Type B pancreatic cell (in vitro differentiated cells): Measurements from ENCODE around the gene SLC16A6. TPM values are rescaled to one million over a fixed set of nuclear protein-coding genes. Genes with fewer than 3 reads are reported as not detected.
A peak's percentile ranks its signal among the peaks of the same experiment; 100 is the strongest.
"Not testable (repeated sequence)": the region's sequence is repeated elsewhere in the genome, so short reads cannot be mapped to it uniquely, and the experiment has no call there.

Experiments
- DNase-seq: peaks from one replicate; pipeline ENCODE4 v3.0.0; 2021; ENCODE audit warnings: mixed read lengths; ENCODE audit not compliant: unreplicated experiment; ENCODE audit errors: extremely low spot score
- H3K27ac Mint-ChIP-seq: 2 replicates; pipeline ENCODE4 v1.8.0; 2021; ENCODE audit warnings: mild to moderate bottlenecking, mixed read lengths
- H3K27me3 Mint-ChIP-seq: 2 replicates; pipeline ENCODE4 v1.8.0; 2021; ENCODE audit warnings: mixed read lengths
- H3K36me3 Mint-ChIP-seq: 2 replicates; pipeline ENCODE4 v1.8.0; 2021; ENCODE audit warnings: mixed read lengths
- H3K4me1 Mint-ChIP-seq: one replicate; pipeline ENCODE4 v1.8.0; 2021; ENCODE audit warnings: mixed read lengths; ENCODE audit not compliant: unreplicated experiment
- H3K4me3 Mint-ChIP-seq: 2 replicates; pipeline ENCODE4 v1.8.0; 2021; ENCODE audit warnings: mild to moderate bottlenecking, mixed read lengths
- H3K9me3 Mint-ChIP-seq: 2 replicates; pipeline ENCODE4 v1.8.0; 2021; ENCODE audit warnings: mixed read lengths
- long read RNA-seq: library from polyadenylated mRNA; unstranded; transcript quantifications from one replicate; pipeline ENCODE4 v2.0.0, GENCODE V29; 2020
- total RNA-seq: library from RNA; stranded (reverse); gene quantifications from 2 replicates; pipeline ENCODE4 v1.2.1, GENCODE V29; 2021; ENCODE audit warnings: low replicate concordance
- TF ChIP-seq, protein P1 (sequence below): fragments of 200-600 bp; sonication (generic); conservative IDR thresholded peaks from 2 replicates; pipeline ENCODE4 v1.5.0; 2021; ENCODE audit warnings: antibody characterized with exemption, mild to moderate bottlenecking

SLC16A6 gene, protein sequence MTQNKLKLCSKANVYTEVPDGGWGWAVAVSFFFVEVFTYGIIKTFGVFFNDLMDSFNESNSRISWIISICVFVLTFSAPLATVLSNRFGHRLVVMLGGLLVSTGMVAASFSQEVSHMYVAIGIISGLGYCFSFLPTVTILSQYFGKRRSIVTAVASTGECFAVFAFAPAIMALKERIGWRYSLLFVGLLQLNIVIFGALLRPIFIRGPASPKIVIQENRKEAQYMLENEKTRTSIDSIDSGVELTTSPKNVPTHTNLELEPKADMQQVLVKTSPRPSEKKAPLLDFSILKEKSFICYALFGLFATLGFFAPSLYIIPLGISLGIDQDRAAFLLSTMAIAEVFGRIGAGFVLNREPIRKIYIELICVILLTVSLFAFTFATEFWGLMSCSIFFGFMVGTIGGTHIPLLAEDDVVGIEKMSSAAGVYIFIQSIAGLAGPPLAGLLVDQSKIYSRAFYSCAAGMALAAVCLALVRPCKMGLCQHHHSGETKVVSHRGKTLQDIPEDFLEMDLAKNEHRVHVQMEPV
- 0.67 and 1.6 TPM in 2 replicates for total RNA-seq
- long read RNA-seq, partial matches to known transcripts: 0 of 1 reads
- long read RNA-seq, other reads (novel, unspliced or antisense): 1 of 1 reads

DNA sequence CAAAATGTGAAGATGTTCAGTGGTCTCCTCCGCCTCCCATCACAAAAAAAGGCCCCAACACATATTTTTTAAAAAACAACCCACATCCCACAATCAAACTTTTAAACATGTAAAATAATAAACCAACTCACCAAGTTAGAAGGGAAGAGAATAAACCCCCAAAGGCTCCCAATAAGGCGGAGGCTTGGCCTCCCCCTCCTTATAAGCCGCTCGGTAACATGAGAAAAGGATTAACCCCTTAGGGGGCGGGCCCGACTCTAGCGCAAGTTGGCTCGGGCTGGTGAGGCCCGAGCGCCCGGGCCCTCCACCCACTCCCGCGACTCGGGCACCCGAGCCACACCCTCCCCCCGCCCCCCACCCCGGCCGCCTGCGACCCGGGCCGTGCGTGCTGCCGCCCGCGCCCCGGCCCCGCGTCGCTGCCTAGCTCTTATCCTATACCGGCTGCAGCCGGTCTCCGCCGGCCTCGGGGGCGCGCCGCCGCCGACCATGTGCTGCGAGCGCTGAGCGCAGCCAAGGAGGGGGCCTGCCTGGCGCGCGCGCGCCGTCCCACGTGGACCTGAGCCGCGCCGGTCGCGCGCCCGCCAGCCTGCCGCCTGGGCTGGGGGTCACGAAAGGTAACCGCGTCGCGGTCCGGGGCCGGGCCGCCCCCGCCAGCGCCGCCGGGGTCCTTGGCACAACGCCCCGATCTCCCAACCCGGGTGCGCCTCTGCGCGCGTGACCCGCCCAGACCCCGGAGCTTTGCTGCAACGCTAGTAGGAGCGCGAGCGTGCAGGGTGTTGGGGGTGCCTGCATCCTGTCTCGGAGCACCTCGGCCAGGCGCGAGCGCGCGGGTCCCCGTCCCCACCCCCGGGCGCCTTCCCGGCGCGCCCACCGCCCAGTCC lies at the start of gene SLC16A6, which contains the start of gene ARSG:
Gene SLC16A6 (minus strand): TSS at position 173 of the 881 bp plus-strand sequence. CDS start 12,807 bp downstream, outside the sequence.
Gene ARSG (plus strand): TSS at position 541 of the 881 bp plus-strand sequence. CDS start 15,999 bp downstream, outside the sequence.
- peak within 1 kb of the TSS; percentile 83 for H3K27ac Mint-ChIP-seq
- peaks cover 11% of the 10 kb centered on the region for H3K4me1 Mint-ChIP-seq
- H3K9me3 Mint-ChIP-seq: no peaks in the 10 kb centered on the region

DNA sequence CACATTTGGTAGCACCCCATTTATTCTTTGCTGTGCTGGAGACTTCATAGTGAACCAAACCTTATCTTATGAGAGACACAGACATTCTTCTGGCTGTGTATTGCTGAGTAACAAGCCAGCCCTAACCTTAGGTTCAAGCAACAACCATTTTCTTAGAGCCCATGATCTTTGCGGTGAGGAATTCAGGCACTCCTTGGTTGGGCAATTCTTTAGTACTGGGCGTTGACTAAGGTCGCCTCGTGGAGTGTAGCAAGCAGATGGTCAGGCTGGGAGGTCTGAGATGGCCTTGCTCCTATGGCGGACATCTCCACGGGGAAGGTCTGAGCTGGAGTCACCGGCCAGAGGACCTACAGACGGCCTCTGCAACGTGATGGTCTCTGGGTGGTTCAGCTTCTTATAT lies 43.5 kb upstream of the SLC16A6 start:
- Mint-ChIP-seq H3K4me3 (no peak overlapping the region), H3K36me3 (no peaks in the 10 kb centered on the region), H3K27ac (no peak overlapping the region), H3K9me3 (peaks cover 4% of the 10 kb centered on the region), H3K27me3 (no peaks in the 10 kb centered on the region), H3K4me1 (peaks cover 2% of the 10 kb centered on the region)
- TF ChIP-seq, protein P1, sequence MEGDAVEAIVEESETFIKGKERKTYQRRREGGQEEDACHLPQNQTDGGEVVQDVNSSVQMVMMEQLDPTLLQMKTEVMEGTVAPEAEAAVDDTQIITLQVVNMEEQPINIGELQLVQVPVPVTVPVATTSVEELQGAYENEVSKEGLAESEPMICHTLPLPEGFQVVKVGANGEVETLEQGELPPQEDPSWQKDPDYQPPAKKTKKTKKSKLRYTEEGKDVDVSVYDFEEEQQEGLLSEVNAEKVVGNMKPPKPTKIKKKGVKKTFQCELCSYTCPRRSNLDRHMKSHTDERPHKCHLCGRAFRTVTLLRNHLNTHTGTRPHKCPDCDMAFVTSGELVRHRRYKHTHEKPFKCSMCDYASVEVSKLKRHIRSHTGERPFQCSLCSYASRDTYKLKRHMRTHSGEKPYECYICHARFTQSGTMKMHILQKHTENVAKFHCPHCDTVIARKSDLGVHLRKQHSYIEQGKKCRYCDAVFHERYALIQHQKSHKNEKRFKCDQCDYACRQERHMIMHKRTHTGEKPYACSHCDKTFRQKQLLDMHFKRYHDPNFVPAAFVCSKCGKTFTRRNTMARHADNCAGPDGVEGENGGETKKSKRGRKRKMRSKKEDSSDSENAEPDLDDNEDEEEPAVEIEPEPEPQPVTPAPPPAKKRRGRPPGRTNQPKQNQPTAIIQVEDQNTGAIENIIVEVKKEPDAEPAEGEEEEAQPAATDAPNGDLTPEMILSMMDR: no peak
- DNase-seq: no peak

More for the DNA sequence above, at the start of gene SLC16A6, which contains the start of gene ARSG:
- peak within 1 kb of the TSS; percentile 94 for H3K4me3 Mint-ChIP-seq
- H3K27me3 Mint-ChIP-seq: peaks cover 55% of the 10 kb centered on the region
- peak; percentile 85 for DNase-seq
- H3K36me3 Mint-ChIP-seq: no peaks in the 10 kb centered on the region
- TF ChIP-seq, protein P1: no peak

DNA sequence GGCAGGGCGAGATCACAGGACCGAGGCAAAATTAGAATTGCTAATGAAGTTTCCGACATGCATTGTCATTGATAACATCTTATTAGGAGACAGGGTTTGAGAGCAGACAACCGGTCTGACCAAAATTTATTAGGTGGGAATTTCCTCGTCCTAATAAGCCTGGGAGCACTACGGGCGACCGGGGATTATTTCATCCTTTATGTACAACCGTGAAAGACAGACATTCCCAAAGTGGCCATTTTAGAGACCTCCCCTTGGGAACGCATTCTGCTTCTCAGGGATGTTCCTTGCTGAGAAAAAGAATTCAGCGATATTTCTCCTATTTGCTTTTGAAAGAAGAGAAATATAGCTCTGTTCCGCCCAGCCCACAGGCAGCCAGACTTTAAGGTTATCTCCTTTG lies 41.0 kb upstream of the SLC16A6 start:
- H3K36me3 Mint-ChIP-seq, H3K27ac Mint-ChIP-seq, DNase-seq, H3K4me3 Mint-ChIP-seq, H3K27me3 Mint-ChIP-seq, H3K4me1 Mint-ChIP-seq: not testable (repeated sequence)
- H3K9me3 Mint-ChIP-seq: peaks cover 14% of the 10 kb centered on the region

DNA sequence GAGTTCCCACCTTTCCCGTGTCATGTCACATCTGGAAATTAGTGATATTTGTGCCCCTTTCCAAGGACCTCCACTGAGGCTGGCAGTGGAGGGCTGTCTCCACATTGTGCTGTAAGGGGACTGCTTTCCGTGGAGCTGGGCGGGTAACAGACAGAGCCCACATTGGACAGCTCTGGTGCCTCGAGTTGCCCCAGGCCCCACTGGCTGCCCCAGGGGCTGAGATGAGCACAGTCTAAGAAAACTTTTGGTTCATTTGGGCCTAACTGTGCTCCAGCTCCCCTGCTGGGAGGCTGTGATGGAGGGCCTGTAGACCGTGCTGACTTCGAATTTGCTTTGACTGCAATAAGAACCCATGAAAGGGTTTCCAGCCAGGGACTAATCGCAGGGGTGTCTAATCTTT lies 38.4 kb upstream of the SLC16A6 start:
- Mint-ChIP-seq H3K27ac (peak overlapping the region; percentile 96), H3K4me1 (no peaks in the 10 kb centered on the region), H3K9me3 (peaks cover 14% of the 10 kb centered on the region), H3K27me3 (no peaks in the 10 kb centered on the region), H3K4me3 (no peak overlapping the region), H3K36me3 (peaks cover 11% of the 10 kb centered on the region)
- TF ChIP-seq, protein P1: no peak
- no peak for DNase-seq

DNA sequence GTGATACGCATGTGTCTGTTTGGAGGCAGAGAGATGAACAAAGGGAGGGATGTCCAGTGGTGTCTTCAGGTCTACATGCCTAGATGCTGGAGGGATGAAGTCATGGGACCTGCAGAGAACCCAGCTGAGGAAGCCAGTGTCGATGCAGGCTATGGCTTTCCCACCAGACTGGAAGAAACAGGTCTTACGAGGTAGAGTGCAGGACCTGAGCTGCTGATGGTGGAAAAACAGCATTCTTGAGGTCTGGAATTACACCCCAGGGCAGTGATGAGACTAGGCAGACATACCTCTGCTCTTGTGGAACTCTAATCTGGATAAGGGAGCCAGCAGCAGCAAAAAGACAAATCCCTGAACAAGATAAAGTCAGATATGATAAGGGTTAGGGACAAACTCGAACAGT lies 37.7 kb upstream of the SLC16A6 start:
- peak overlapping the region; percentile 96 for H3K27ac Mint-ChIP-seq
- TF ChIP-seq, protein P1: no peak
- peaks cover 11% of the 10 kb centered on the region for H3K36me3 Mint-ChIP-seq
- no peaks in the 10 kb centered on the region for H3K27me3 Mint-ChIP-seq
- H3K9me3 Mint-ChIP-seq: peaks cover 14% of the 10 kb centered on the region
- DNase-seq: no peak
- peak overlapping the region; percentile 80 for H3K4me3 Mint-ChIP-seq
- H3K4me1 Mint-ChIP-seq: no peaks in the 10 kb centered on the region
